HepG2 (cell line): Measurements from ENCODE around the gene VSX1. TPM values are rescaled to one million over a fixed set of nuclear protein-coding genes. Genes with fewer than 3 reads are reported as not detected.

Experiments
- AHR ChIP-seq: IDR thresholded peaks from 2 replicates; pipeline ENCODE4 v1.6.1; 2018; ENCODE audit warnings: missing genetic modification reagents, missing compliant biosample characterization
- KDM1A ChIP-seq: IDR thresholded peaks from 2 replicates; pipeline ENCODE4 v1.6.1; 2016; ENCODE audit warnings: missing compliant biosample characterization
- NFIB ChIP-seq: sonication (generic); formaldehyde crosslinking; IDR thresholded peaks from 2 replicates; pipeline ENCODE4 v1.9.0; 2021; ENCODE audit warnings: missing genetic modification reagents, mild to moderate bottlenecking, borderline replicate concordance
- NFRKB ChIP-seq: fragments of 450-650 bp; IDR thresholded peaks from 2 replicates; pipeline ENCODE4 v1.6.1; 2017
- NKX3-1 ChIP-seq: sonication (generic); formaldehyde crosslinking; IDR thresholded peaks from 2 replicates; pipeline ENCODE4 v1.5.0; 2020; ENCODE audit warnings: missing genetic modification reagents
- PHF8 ChIP-seq: sonication (generic); formaldehyde crosslinking; IDR thresholded peaks from 2 replicates; pipeline ENCODE4 v1.5.0; 2020; ENCODE audit warnings: missing genetic modification reagents
- SNRNP70 ChIP-seq: fragments of 200-400 bp; formaldehyde crosslinking; IDR thresholded peaks from 2 replicates; pipeline ENCODE4 v1.6.1; 2017; ENCODE audit warnings: mild to moderate bottlenecking, low read depth, low read length, moderate library complexity
- ZFP37 ChIP-seq: sonication (generic); formaldehyde crosslinking; IDR thresholded peaks from 2 replicates; pipeline ENCODE4 v1.4.0; 2020; ENCODE audit warnings: missing genetic modification reagents, borderline replicate concordance
- ZFP41 ChIP-seq: sonication (generic); formaldehyde crosslinking; IDR thresholded peaks from 2 replicates; pipeline ENCODE4 v1.4.0; 2020; ENCODE audit warnings: mild to moderate bottlenecking, missing genetic modification reagents, borderline replicate concordance
- ZNF10 ChIP-seq: sonication (generic); formaldehyde crosslinking; IDR thresholded peaks from 2 replicates; pipeline ENCODE4 v1.4.0; 2020; ENCODE audit warnings: mild to moderate bottlenecking, low read depth, missing genetic modification reagents, borderline replicate concordance
- ZNF24 ChIP-seq: fragments of 450-650 bp; IDR thresholded peaks from 2 replicates; pipeline ENCODE4 v1.6.1; 2017; ENCODE audit warnings: antibody characterized with exemption, mild to moderate bottlenecking
- ZNF335 ChIP-seq: sonication (generic); formaldehyde crosslinking; IDR thresholded peaks from 2 replicates; pipeline ENCODE4 v1.4.0; 2020; ENCODE audit warnings: missing genetic modification reagents
- ZNF562 ChIP-seq: sonication (generic); formaldehyde crosslinking; IDR thresholded peaks from 2 replicates; pipeline ENCODE4 v1.8.0; 2022; ENCODE audit warnings: missing genetic modification reagents, borderline replicate concordance
- polyA plus RNA-seq, 8 experiments: library from polyadenylated mRNA; depleted of rRNA in 3 of 8; stranded (reverse) in 7 of 8; unstranded in 1 of 8; fragments of >200 nt; fragmentation: Illumina TruSeq in 4 of 8; extraction: Trizol in 4 of 8; gene quantifications; 2 replicates each; pipeline versions ENCODE4 v1.2.1 to v1.2.3, GENCODE V29; 2011 to 2016; ENCODE audit warnings: low read depth in 4 of 8, missing spikeins in 1 of 8, mixed read lengths in 1 of 8; ENCODE audit not compliant: insufficient read depth in 1 of 8
- total RNA-seq, 5 experiments: library from RNA; depleted of rRNA; stranded (reverse); fragments of >200 nt; fragmentation: Illumina TruSeq; extraction: Trizol; gene quantifications; 2 replicates each; pipeline ENCODE4 v1.2.3, GENCODE V29; 2016; ENCODE audit warnings: low read depth in 1 of 5
- TF ChIP-seq, protein P1 (sequence below): sonication (generic); formaldehyde crosslinking; IDR thresholded peaks from one replicate; pipeline ENCODE4 v1.5.1; 2020; ENCODE audit warnings: mild to moderate bottlenecking, missing genetic modification reagents; ENCODE audit errors: not compliant biosample characterization
- TF ChIP-seq, protein P2 (sequence below): sonication (generic); formaldehyde crosslinking; IDR thresholded peaks from 2 replicates; pipeline ENCODE4 v1.8.1; 2023; ENCODE audit warnings: missing genetic modification reagents, inconsistent platforms, borderline replicate concordance
- TF ChIP-seq, protein P3 (sequence below): sonication (generic); formaldehyde crosslinking; IDR thresholded peaks from 2 replicates; pipeline ENCODE4 v1.4.0; 2020; ENCODE audit warnings: missing genetic modification reagents, mild to moderate bottlenecking, borderline replicate concordance

VSX1 gene
- total and polyA plus RNA-seq, 2 of the 13 experiments (the other 11 are each of a cell fraction or from before 2014, with no cell fraction given), result 0.04 TPM; not detected in 1

DNA sequence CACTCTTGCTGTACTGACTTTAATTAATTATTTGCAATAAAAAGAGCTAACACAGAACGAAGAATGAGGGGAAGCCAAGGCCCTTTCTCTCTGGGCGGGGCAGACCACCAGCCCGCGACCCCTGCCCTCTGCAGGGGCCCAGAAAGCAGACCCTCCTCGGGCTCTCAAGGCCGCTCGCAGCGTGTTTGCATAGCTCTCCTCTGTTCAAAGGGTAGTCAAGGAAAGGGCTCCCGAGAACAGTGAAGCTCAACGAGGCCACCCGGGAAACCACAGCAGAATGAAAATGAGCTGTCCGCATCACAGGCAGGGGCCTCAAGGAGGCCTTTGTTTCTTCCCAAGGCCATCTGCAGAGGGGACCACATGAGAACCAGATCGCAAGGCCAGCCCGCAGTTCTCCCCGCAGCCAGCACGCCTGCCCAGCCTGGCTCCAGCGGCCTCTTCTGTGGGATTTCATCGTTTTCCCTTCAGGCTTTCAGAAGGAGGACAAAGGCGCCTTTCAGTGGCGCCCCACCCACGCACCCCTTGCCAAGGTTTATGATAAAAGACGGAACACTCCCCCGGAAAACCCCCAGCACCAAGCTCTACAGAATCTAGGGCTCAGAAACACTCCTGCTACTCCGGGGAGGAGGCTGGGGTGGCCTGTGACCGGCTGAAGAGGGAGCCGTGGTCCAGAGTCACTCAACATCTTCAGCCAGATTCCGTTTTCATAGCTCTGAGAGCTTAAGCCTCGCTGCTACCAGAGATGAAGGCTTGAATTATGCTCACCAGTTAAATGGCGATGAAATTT is 49.3 kb downstream of the VSX1 start (continued):
- TF ChIP-seq, protein P1, sequence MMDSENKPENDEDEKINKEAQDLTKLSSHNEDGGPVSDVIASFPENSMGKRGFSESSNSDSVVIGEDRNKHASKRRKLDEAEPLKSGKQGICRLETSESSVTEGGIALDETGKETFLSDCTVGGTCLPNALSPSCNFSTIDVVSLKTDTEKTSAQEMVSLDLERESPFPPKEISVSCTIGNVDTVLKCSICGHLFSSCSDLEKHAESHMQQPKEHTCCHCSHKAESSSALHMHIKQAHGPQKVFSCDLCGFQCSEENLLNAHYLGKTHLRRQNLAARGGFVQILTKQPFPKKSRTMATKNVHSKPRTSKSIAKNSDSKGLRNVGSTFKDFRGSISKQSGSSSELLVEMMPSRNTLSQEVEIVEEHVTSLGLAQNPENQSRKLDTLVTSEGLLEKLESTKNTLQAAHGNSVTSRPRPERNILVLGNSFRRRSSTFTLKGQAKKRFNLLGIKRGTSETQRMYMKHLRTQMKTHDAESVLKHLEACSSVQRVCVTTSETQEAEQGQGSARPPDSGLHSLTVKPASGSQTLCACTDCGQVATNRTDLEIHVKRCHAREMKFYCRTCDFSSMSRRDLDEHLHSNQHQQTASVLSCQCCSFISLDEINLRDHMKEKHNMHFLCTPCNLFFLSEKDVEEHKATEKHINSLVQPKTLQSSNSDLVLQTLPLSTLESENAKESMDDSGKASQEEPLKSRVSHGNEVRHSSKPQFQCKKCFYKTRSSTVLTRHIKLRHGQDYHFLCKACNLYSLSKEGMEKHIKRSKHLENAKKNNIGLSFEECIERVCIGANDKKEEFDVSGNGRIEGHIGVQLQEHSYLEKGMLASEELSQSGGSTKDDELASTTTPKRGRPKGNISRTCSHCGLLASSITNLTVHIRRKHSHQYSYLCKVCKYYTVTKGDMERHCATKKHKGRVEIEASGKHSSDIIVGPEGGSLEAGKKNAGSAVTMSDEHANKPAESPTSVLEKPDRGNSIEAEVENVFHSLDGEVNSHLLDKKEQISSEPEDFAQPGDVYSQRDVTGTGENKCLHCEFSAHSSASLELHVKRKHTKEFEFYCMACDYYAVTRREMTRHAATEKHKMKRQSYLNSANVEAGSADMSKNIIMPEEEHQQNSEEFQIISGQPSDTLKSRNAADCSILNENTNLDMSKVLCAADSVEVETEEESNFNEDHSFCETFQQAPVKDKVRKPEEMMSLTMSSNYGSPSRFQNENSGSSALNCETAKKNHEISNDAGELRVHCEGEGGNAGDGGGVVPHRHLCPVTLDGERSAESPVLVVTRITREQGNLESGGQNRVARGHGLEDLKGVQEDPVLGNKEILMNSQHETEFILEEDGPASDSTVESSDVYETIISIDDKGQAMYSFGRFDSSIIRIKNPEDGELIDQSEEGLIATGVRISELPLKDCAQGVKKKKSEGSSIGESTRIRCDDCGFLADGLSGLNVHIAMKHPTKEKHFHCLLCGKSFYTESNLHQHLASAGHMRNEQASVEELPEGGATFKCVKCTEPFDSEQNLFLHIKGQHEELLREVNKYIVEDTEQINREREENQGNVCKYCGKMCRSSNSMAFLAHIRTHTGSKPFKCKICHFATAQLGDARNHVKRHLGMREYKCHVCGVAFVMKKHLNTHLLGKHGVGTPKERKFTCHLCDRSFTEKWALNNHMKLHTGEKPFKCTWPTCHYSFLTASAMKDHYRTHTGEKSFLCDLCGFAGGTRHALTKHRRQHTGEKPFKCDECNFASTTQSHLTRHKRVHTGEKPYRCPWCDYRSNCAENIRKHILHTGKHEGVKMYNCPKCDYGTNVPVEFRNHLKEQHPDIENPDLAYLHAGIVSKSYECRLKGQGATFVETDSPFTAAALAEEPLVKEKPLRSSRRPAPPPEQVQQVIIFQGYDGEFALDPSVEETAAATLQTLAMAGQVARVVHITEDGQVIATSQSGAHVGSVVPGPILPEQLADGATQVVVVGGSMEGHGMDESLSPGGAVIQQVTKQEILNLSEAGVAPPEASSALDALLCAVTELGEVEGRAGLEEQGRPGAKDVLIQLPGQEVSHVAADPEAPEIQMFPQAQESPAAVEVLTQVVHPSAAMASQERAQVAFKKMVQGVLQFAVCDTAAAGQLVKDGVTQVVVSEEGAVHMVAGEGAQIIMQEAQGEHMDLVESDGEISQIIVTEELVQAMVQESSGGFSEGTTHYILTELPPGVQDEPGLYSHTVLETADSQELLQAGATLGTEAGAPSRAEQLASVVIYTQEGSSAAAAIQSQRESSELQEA (CRISPR knock-in tag), result no peak
- TF ChIP-seq ZFP41 (CRISPR knock-in tag) (no peak), AHR (CRISPR knock-in tag) (no peak; the same call in 1 of the 2 replicates), KDM1A (CRISPR knock-in tag) (peak; percentile 19; the same call in 1 of the 2 replicates), NKX3-1 (peak; percentile 35; the same call in 1 of the 2 replicates), ZNF10 (CRISPR knock-in tag) (no peak), ZNF335 (no peak), SNRNP70 (no peak), PHF8 (CRISPR knock-in tag) (no peak; the same call in 1 of the 2 replicates), NFRKB (no peak), ZNF562 (CRISPR knock-in tag) (no peak), NFIB (CRISPR knock-in tag) (no peak), ZFP37 (CRISPR knock-in tag) (no peak), ZNF24 (no peak)
- TF ChIP-seq, protein P2, sequence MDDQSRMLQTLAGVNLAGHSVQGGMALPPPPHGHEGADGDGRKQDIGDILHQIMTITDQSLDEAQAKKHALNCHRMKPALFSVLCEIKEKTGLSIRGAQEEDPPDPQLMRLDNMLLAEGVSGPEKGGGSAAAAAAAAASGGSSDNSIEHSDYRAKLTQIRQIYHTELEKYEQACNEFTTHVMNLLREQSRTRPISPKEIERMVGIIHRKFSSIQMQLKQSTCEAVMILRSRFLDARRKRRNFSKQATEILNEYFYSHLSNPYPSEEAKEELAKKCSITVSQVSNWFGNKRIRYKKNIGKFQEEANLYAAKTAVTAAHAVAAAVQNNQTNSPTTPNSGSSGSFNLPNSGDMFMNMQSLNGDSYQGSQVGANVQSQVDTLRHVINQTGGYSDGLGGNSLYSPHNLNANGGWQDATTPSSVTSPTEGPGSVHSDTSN (CRISPR knock-in tag), result no peak
- TF ChIP-seq, protein P3, sequence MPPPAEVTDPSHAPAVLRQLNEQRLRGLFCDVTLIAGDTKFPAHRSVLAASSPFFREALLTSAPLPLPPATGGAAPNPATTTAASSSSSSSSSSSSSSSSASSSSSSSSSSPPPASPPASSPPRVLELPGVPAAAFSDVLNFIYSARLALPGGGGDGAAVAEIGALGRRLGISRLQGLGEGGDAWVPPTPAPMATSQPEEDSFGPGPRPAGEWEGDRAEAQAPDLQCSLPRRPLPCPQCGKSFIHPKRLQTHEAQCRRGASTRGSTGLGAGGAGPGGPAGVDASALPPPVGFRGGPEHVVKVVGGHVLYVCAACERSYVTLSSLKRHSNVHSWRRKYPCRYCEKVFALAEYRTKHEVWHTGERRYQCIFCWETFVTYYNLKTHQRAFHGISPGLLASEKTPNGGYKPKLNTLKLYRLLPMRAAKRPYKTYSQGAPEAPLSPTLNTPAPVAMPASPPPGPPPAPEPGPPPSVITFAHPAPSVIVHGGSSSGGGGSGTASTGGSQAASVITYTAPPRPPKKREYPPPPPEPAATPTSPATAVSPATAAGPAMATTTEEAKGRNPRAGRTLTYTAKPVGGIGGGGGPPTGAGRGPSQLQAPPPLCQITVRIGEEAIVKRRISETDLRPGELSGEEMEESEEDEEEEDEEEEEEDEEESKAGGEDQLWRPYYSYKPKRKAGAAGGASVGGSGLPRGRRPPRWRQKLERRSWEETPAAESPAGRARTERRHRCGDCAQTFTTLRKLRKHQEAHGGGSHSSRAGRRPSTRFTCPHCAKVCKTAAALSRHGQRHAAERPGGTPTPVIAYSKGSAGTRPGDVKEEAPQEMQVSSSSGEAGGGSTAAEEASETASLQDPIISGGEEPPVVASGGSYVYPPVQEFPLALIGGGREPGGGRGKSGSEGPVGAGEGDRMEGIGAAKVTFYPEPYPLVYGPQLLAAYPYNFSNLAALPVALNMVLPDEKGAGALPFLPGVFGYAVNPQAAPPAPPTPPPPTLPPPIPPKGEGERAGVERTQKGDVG (CRISPR knock-in tag), result 0 out of 2 replicates have a peak, but pooled peaks have one; percentile 12
